SK-N-MC (cell line): Measurements from ENCODE around the gene FAAP20.

ENCODE experiments used
- DNase-seq: peaks from one replicate; pipeline ENCODE4 v3.0.0-alpha.2; 2011; ENCODE audit warnings: low read depth, low spot score
- H3K27ac ChIP-seq: fragments of 200-600 bp; sonication (generic); 2 replicates; pipeline ENCODE4 v1.5.1; 2016; ENCODE audit warnings: mixed run types
- H3K36me3 ChIP-seq: fragments of 200-600 bp; sonication (generic); 2 replicates; pipeline ENCODE4 v1.6.1; 2017; ENCODE audit warnings: antibody characterized with exemption, low read length, mixed read lengths; ENCODE audit not compliant: insufficient read depth
- H3K4me3 ChIP-seq: fragments of 200-600 bp; sonication (generic); 2 replicates; pipeline ENCODE4 v1.5.1; 2016
- H3K9ac ChIP-seq: fragments of 200-600 bp; sonication (generic); 2 replicates; pipeline ENCODE4 v1.8.0; 2017; ENCODE audit warnings: mixed run types, mixed read lengths; ENCODE audit not compliant: insufficient read length
- H3K9me3 ChIP-seq: fragments of 200-600 bp; sonication (generic); 2 replicates; pipeline ENCODE4 v1.6.1; 2017; ENCODE audit warnings: low read depth, mild to moderate bottlenecking, antibody characterized with exemption, low read length, moderate library complexity, mixed read lengths
- EZH2 ChIP-seq: fragments of 200-600 bp; sonication (generic); IDR thresholded peaks from one replicate; pipeline ENCODE4 v1.6.1; 2017; ENCODE audit warnings: antibody characterized with exemption
- FOXP2 ChIP-seq: optimal IDR thresholded peaks from 2 replicates; pipeline ENCODE3; 2011; ENCODE audit warnings: mild to moderate bottlenecking, moderate library complexity; ENCODE audit not compliant: insufficient read depth; ENCODE audit errors: extremely low read length, control extremely low read depth
- POLR2AphosphoS5 ChIP-seq: IDR thresholded peaks from 2 replicates; pipeline ENCODE4 v1.6.1; 2012; ENCODE audit warnings: mild to moderate bottlenecking, low read depth, low read length, borderline replicate concordance

Gene FAAP20

GRCh38 chr1:2227346-2228156 lies 33.0 kb upstream of the FAAP20 start:
- Histone ChIP-seq H3K9ac (peak overlapping the region; percentile 84), H3K27ac (peak overlapping the region; percentile 87)
- peak; percentile 88 for TF ChIP-seq FOXP2
- TF ChIP-seq EZH2: no peak

GRCh38 chr1:2226525-2227345 lies 32.2 kb upstream of the FAAP20 start:
- Histone ChIP-seq H3K9me3 (no peaks in the 10 kb centered on the region), H3K9ac (peak overlapping the region; percentile 84), H3K4me3 (no peak overlapping the region), H3K27ac (no peak overlapping the region; the same call in 1 of the 2 replicates), H3K36me3 (no peaks in the 10 kb centered on the region)
- no peak for TF ChIP-seq FOXP2
- no peak for TF ChIP-seq POLR2AphosphoS5
- DNase-seq: no peak

More at GRCh38 chr1:2227346-2228156, 33.0 kb upstream of the FAAP20 start:
- Histone ChIP-seq H3K4me3 (peak overlapping the region; percentile 69), H3K36me3 (no peaks in the 10 kb centered on the region), H3K9me3 (no peaks in the 10 kb centered on the region)
- no peak for DNase-seq

- no peak overlapping the region for H3K9ac ChIP-seq
- H3K27ac ChIP-seq: no peak overlapping the region
- no peak for DNase-seq
- no peak overlapping the region for H3K4me3 ChIP-seq
- no peaks in the 10 kb centered on the region for H3K9me3 ChIP-seq
- H3K36me3 ChIP-seq: no peaks in the 10 kb centered on the region
- TF ChIP-seq POLR2AphosphoS5 (no peak), FOXP2 (no peak), EZH2 (no peak)
Measured at GRCh38 chr1:2224631-2225428, 30.3 kb upstream of the FAAP20 start.

- DNase-seq: no peak
- no peak overlapping the region for H3K4me3 ChIP-seq
- H3K9ac ChIP-seq: no peak overlapping the region
- H3K27ac ChIP-seq: no peak overlapping the region
- no peaks in the 10 kb centered on the region for H3K36me3 ChIP-seq
- TF ChIP-seq EZH2 (no peak), POLR2AphosphoS5 (no peak), FOXP2 (no peak)
- no peaks in the 10 kb centered on the region for H3K9me3 ChIP-seq
Measured at GRCh38 chr1:2224170-2224584, 29.6 kb upstream of the FAAP20 start.

- no peaks in the 10 kb centered on the region for H3K9me3 ChIP-seq
- H3K27ac ChIP-seq: no peak overlapping the region
- TF ChIP-seq POLR2AphosphoS5 (no peak), EZH2 (no peak), FOXP2 (no peak)
- H3K4me3 ChIP-seq: no peak overlapping the region
- DNase-seq: no peak
- H3K36me3 ChIP-seq: no peaks in the 10 kb centered on the region
- no peak overlapping the region for H3K9ac ChIP-seq
Measured at GRCh38 chr1:2221271-2221670, 26.7 kb upstream of the FAAP20 start.

GRCh38 chr1:2216767-2217058 lies 22.1 kb upstream of the FAAP20 start:
- no peak overlapping the region for H3K4me3 ChIP-seq
- no peak overlapping the region for H3K27ac ChIP-seq
- no peaks in the 10 kb centered on the region for H3K9me3 ChIP-seq
- H3K9ac ChIP-seq: no peak overlapping the region
- no peak for TF ChIP-seq POLR2AphosphoS5
- no peak for TF ChIP-seq FOXP2
- no peak for TF ChIP-seq EZH2
- no peaks in the 10 kb centered on the region for H3K36me3 ChIP-seq
- no peak for DNase-seq

GRCh38 chr1:2215909-2216766 lies 21.6 kb upstream of the FAAP20 start:
- Histone ChIP-seq H3K9ac (no peak overlapping the region), H3K36me3 (no peaks in the 10 kb centered on the region), H3K4me3 (no peak overlapping the region), H3K27ac (no peak overlapping the region), H3K9me3 (no peaks in the 10 kb centered on the region)
- TF ChIP-seq EZH2 (no peak), POLR2AphosphoS5 (no peak), FOXP2 (no peak)
- no peak for DNase-seq
